Measurements from ENCODE around the gene SLC10A6. TPM values are rescaled to one million over a fixed set of nuclear protein-coding genes. Genes with fewer than 3 reads are reported as not detected.
A peak's percentile ranks its signal among the peaks of the same experiment; 100 is the strongest.

Gene SLC10A6
- total and polyA plus RNA-seq, 2 of the 13 experiments (the other 11 are each of a cell fraction or from before 2014, with no cell fraction given) = not detected

- TF ChIP-seq FOXJ3 (CRISPR knock-in tag; IDR thresholded peaks at IDR 0.05; ENCODE audit: borderline replicate concordance) (peak; percentile 75), ZNF280B (CRISPR knock-in tag; IDR thresholded peaks at IDR 0.05; ENCODE audit: borderline replicate concordance) (no peak), PRDM15 (CRISPR knock-in tag; IDR thresholded peaks at IDR 0.05) (no peak), PATZ1 (CRISPR knock-in tag; IDR thresholded peaks at IDR 0.05) (no peak), NFYC (CRISPR knock-in tag; IDR thresholded peaks at IDR 0.05) (no peak), RAD21 (CRISPR knock-in tag; IDR thresholded peaks at IDR 0.05) (peak; percentile 75), ZNF207 (IDR thresholded peaks at IDR 0.05; ENCODE audit: borderline replicate concordance) (no peak), ZNF407 (CRISPR knock-in tag; IDR thresholded peaks at IDR 0.05; ENCODE audit: not compliant biosample characterization) (no peak), NFYB (CRISPR knock-in tag; IDR thresholded peaks at IDR 0.05) (no peak), ZNF644 (CRISPR knock-in tag; IDR thresholded peaks at IDR 0.05; ENCODE audit: low read depth) (0 out of 2 replicates have a peak, but pooled peaks have one; percentile 20), ZNF230 (CRISPR knock-in tag; IDR thresholded peaks at IDR 0.05) (0 out of 2 replicates have a peak, but pooled peaks have one; percentile 38), PAX8 (CRISPR knock-in tag; IDR thresholded peaks at IDR 0.05; ENCODE audit: borderline replicate concordance) (no peak), THAP11 (CRISPR knock-in tag; IDR thresholded peaks at IDR 0.05) (no peak), NBN (conservative IDR thresholded peaks at IDR 0.05) (no peak), GABPB1 (CRISPR knock-in tag; IDR thresholded peaks at IDR 0.05) (0 out of 2 replicates have a peak, but pooled peaks have one; percentile 23)
Observed at GRCh38 chr4:86791126-86791525, 58.1 kb downstream of the SLC10A6 start (continued).
